ENCODE data around the gene OARD1.

Gene OARD1

GRCh38 chr6:41085182-41085581 is 13.0 kb upstream of the OARD1 start:
- Histone ChIP-seq H3K27ac (no peak overlapping the region), H3K4me3 (no peak overlapping the region)
- no peak for TF ChIP-seq CTCF (IDR thresholded peaks at IDR 0.05)
- DNase-seq (ENCODE audit: low spot score): no peak

- TF ChIP-seq CTCF (IDR thresholded peaks at IDR 0.05): no peak
- Histone ChIP-seq H3K4me3 (no peak overlapping the region), H3K27ac (no peak overlapping the region)
- no peak for DNase-seq (ENCODE audit: low spot score)
These were observed 10.9 kb upstream of the OARD1 start for GRCh38 chr6:41083072-41083471.

GRCh38 chr6:41080621-41081020 is 8.5 kb upstream of the OARD1 start:
- TF ChIP-seq CTCF (IDR thresholded peaks at IDR 0.05): no peak
- H3K4me3 ChIP-seq: no peak overlapping the region
- no peak overlapping the region for H3K27ac ChIP-seq
- DNase-seq (ENCODE audit: low spot score): no peak

GRCh38 chr6:41079080-41079479 is 6.9 kb upstream of the OARD1 start:
- TF ChIP-seq CTCF (IDR thresholded peaks at IDR 0.05): no peak
- no peak overlapping the region for H3K27ac ChIP-seq
- H3K4me3 ChIP-seq: no peak overlapping the region
- DNase-seq (ENCODE audit: low spot score): no peak

- Histone ChIP-seq H3K27ac (no peak overlapping the region), H3K4me3 (no peak overlapping the region)
- DNase-seq (ENCODE audit: low spot score): no peak
- no peak for TF ChIP-seq CTCF (IDR thresholded peaks at IDR 0.05)
These were observed 5.9 kb upstream of the OARD1 start for GRCh38 chr6:41078101-41078500.

GRCh38 chr6:41077536-41077935 is 5.4 kb upstream of the OARD1 start:
- no peak overlapping the region for H3K27ac ChIP-seq
- no peak overlapping the region for H3K4me3 ChIP-seq
- no peak for DNase-seq (ENCODE audit: low spot score)
- TF ChIP-seq CTCF (IDR thresholded peaks at IDR 0.05): no peak

- H3K27ac ChIP-seq: peak overlapping the region; percentile 95 to 100
- no peak overlapping the region for H3K4me3 ChIP-seq
- TF ChIP-seq CTCF (IDR thresholded peaks at IDR 0.05): no peak
- DNase-seq (ENCODE audit: low spot score): no peak
These were observed 3.8 kb upstream of the OARD1 start for GRCh38 chr6:41075651-41076626.
